Measurements from ENCODE around the gene LAMC3.

The LAMC3 gene

GRCh38 chr9:130989891-130990290 lies 19.1 kb upstream of the LAMC3 start:
- no peak overlapping the region for H3K27ac ChIP-seq
- TF ChIP-seq CTCF (conservative IDR thresholded peaks at IDR 0.05): no peak

GRCh38 chr9:130990306-130990977 lies 18.5 kb upstream of the LAMC3 start:
- no peak for TF ChIP-seq CTCF (conservative IDR thresholded peaks at IDR 0.05)
- no peak overlapping the region for H3K27ac ChIP-seq

- TF ChIP-seq CTCF (conservative IDR thresholded peaks at IDR 0.05): no peak
Observed at GRCh38 chr9:130990978-130991777, 17.8 kb upstream of the LAMC3 start.

GRCh38 chr9:130991778-130992681 lies 16.9 kb upstream of the LAMC3 start:
- no peak for TF ChIP-seq CTCF (conservative IDR thresholded peaks at IDR 0.05)
- no peak overlapping the region for H3K27ac ChIP-seq

More at GRCh38 chr9:130990978-130991777, 17.8 kb upstream of the LAMC3 start:
- no peak overlapping the region for H3K27ac ChIP-seq

- TF ChIP-seq CTCF (conservative IDR thresholded peaks at IDR 0.05): no peak
- H3K27ac ChIP-seq: no peak overlapping the region
Observed at GRCh38 chr9:130992682-130993032, 16.3 kb upstream of the LAMC3 start.

GRCh38 chr9:130993303-130994030 lies 15.5 kb upstream of the LAMC3 start:
- TF ChIP-seq CTCF (conservative IDR thresholded peaks at IDR 0.05): no peak
- no peak overlapping the region for H3K27ac ChIP-seq
